SK-N-MC (cell line): ENCODE measurements around the gene ARSB.

Experiments
- DNase-seq: peaks from one replicate; pipeline ENCODE4 v3.0.0-alpha.2; 2011; ENCODE audit warnings: low read depth, low spot score
- H3K27ac ChIP-seq: fragments of 200-600 bp; sonication (generic); 2 replicates; pipeline ENCODE4 v1.5.1; 2016; ENCODE audit warnings: mixed run types
- H3K36me3 ChIP-seq: fragments of 200-600 bp; sonication (generic); 2 replicates; pipeline ENCODE4 v1.6.1; 2017; ENCODE audit warnings: antibody characterized with exemption, low read length, mixed read lengths; ENCODE audit not compliant: insufficient read depth
- H3K4me3 ChIP-seq: fragments of 200-600 bp; sonication (generic); 2 replicates; pipeline ENCODE4 v1.5.1; 2016
- H3K9ac ChIP-seq: fragments of 200-600 bp; sonication (generic); 2 replicates; pipeline ENCODE4 v1.8.0; 2017; ENCODE audit warnings: mixed run types, mixed read lengths; ENCODE audit not compliant: insufficient read length
- H3K9me3 ChIP-seq: fragments of 200-600 bp; sonication (generic); 2 replicates; pipeline ENCODE4 v1.6.1; 2017; ENCODE audit warnings: low read depth, mild to moderate bottlenecking, antibody characterized with exemption, low read length, moderate library complexity, mixed read lengths
- EZH2 ChIP-seq: fragments of 200-600 bp; sonication (generic); IDR thresholded peaks from one replicate; pipeline ENCODE4 v1.6.1; 2017; ENCODE audit warnings: antibody characterized with exemption
- FOXP2 ChIP-seq: optimal IDR thresholded peaks from 2 replicates; pipeline ENCODE3; 2011; ENCODE audit warnings: mild to moderate bottlenecking, moderate library complexity; ENCODE audit not compliant: insufficient read depth; ENCODE audit errors: extremely low read length, control extremely low read depth
- POLR2AphosphoS5 ChIP-seq: IDR thresholded peaks from 2 replicates; pipeline ENCODE4 v1.6.1; 2012; ENCODE audit warnings: mild to moderate bottlenecking, low read depth, low read length, borderline replicate concordance

Gene ARSB

DNA sequence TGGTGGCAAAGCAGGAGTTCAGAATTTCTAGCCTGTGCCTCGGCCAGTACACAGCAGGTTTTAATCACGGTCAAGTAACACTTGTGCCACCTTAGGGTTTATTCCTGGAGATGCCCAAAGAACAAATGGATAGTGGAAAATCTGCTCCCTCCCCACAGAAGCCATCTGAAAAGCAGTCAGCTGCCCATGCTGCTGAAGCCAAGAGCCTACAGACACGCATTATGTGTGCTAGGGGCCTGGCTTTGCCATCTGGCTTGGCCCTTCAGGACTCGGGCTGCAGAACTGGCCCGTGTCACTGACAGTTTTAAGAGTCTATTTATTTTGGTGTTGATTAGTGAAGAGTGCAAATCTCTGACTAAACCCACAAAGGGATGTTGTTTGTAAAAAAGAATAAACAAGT is 11.1 kb downstream of the ARSB start:
- no peak for DNase-seq
- Histone ChIP-seq H3K36me3 (no peaks in the 10 kb centered on the region), H3K9ac (no peak overlapping the region), H3K27ac (no peak overlapping the region), H3K4me3 (no peak overlapping the region), H3K9me3 (no peaks in the 10 kb centered on the region)
- no peak for TF ChIP-seq EZH2
- no peak for TF ChIP-seq FOXP2
- no peak for TF ChIP-seq POLR2AphosphoS5

- Histone ChIP-seq H3K27ac (peak overlapping the region; percentile 63; the same call in 1 of the 2 replicates), H3K4me3 (peak overlapping the region; percentile 70), H3K36me3 (no peaks in the 10 kb centered on the region), H3K9me3 (no peaks in the 10 kb centered on the region), H3K9ac (peak overlapping the region; percentile 19)
- no peak for DNase-seq
- TF ChIP-seq FOXP2 (peak; percentile 86), EZH2 (no peak)
These were observed 12.3 kb downstream of the ARSB start for GRCh38 chr5:78972654-78973428.

- H3K9me3 ChIP-seq, result no peaks in the 10 kb centered on the region
- peak overlapping the region; percentile 70 for H3K4me3 ChIP-seq
- no peaks in the 10 kb centered on the region for H3K36me3 ChIP-seq
- DNase-seq, result no peak
- no peak overlapping the region for H3K9ac ChIP-seq
- TF ChIP-seq EZH2 (no peak), POLR2AphosphoS5 (no peak), FOXP2 (no peak)
- H3K27ac ChIP-seq, result no peak overlapping the region
These were observed 13.1 kb downstream of the ARSB start for GRCh38 chr5:78971998-78972397.

- H3K9me3 ChIP-seq, result no peaks in the 10 kb centered on the region
- no peaks in the 10 kb centered on the region for H3K36me3 ChIP-seq
- no peak overlapping the region for H3K4me3 ChIP-seq
- no peak overlapping the region for H3K27ac ChIP-seq
- TF ChIP-seq FOXP2, result no peak
- H3K9ac ChIP-seq, result no peak overlapping the region
- no peak for DNase-seq
These were observed 16.3 kb downstream of the ARSB start for GRCh38 chr5:78968781-78969180.

- no peak for DNase-seq
- TF ChIP-seq EZH2 (no peak), POLR2AphosphoS5 (no peak), FOXP2 (no peak)
- Histone ChIP-seq H3K36me3 (no peaks in the 10 kb centered on the region), H3K27ac (no peak overlapping the region), H3K4me3 (no peak overlapping the region), H3K9me3 (no peaks in the 10 kb centered on the region), H3K9ac (no peak overlapping the region)
These were observed 20.2 kb downstream of the ARSB start for GRCh38 chr5:78964889-78965288.

- H3K9ac ChIP-seq, result no peak overlapping the region
- no peak overlapping the region for H3K27ac ChIP-seq
- DNase-seq, result no peak
- H3K36me3 ChIP-seq, result no peaks in the 10 kb centered on the region
- no peaks in the 10 kb centered on the region for H3K9me3 ChIP-seq
- TF ChIP-seq POLR2AphosphoS5 (no peak), EZH2 (no peak), FOXP2 (no peak)
- H3K4me3 ChIP-seq, result no peak overlapping the region
These were observed 23.4 kb downstream of the ARSB start for GRCh38 chr5:78961743-78962142.

- H3K36me3 ChIP-seq, result no peaks in the 10 kb centered on the region
- H3K4me3 ChIP-seq, result no peak overlapping the region
- no peak overlapping the region for H3K27ac ChIP-seq
- H3K9ac ChIP-seq, result no peak overlapping the region
- no peak for DNase-seq
- no peak for TF ChIP-seq EZH2
- no peak for TF ChIP-seq POLR2AphosphoS5
- no peak for TF ChIP-seq FOXP2
- H3K9me3 ChIP-seq, result no peaks in the 10 kb centered on the region
These were observed 25.3 kb downstream of the ARSB start for GRCh38 chr5:78959767-78960166.

- H3K27ac ChIP-seq, result no peak overlapping the region
- no peak for DNase-seq
- TF ChIP-seq FOXP2 (no peak), EZH2 (no peak), POLR2AphosphoS5 (no peak)
- no peaks in the 10 kb centered on the region for H3K36me3 ChIP-seq
- no peaks in the 10 kb centered on the region for H3K9me3 ChIP-seq
- no peak overlapping the region for H3K4me3 ChIP-seq
- H3K9ac ChIP-seq, result no peak overlapping the region
These were observed 26.3 kb downstream of the ARSB start for GRCh38 chr5:78958672-78959445.

DNA sequence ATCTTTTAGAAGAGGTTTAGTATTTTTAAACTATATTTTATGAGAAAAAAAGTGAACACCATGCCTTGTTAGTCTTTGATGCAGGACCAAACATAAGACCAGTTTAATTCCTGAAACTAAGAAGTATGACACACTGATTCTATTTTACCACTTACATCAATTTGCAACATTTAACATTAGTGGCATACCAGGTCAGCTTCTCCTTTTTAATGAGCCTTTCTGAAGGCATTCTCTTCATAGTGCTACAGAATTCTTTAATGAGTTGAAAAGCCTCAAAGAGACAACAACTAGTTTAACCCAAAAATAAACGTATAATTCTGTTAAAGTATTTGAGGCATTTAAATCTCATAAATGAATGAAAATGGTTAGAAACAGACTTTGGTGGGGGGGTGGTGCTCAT is 28.2 kb downstream of the ARSB start:
- Histone ChIP-seq H3K9me3 (no peaks in the 10 kb centered on the region), H3K27ac (no peak overlapping the region), H3K4me3 (no peak overlapping the region), H3K36me3 (no peaks in the 10 kb centered on the region), H3K9ac (no peak overlapping the region)
- DNase-seq, result no peak
- no peak for TF ChIP-seq POLR2AphosphoS5
- TF ChIP-seq FOXP2, result no peak
- no peak for TF ChIP-seq EZH2
